Lower lobe of right lung (tissue), 2 donors: ENCODE measurements around the gene RBM33. TPM values are rescaled to one million over a fixed set of nuclear protein-coding genes. Genes with fewer than 3 reads are reported as not detected.
A peak's percentile ranks its signal among the peaks of the same experiment; 100 is the strongest.

ENCODE experiments used
- ATAC-seq, 2 donors: fragments of 200-7000 bp; cut with Tn5 transposase; one replicate each; pipeline ENCODE4 v1.9.1; 2020 to 2022; ENCODE audit warnings: mild to moderate bottlenecking in 2 of 2, moderate library complexity in 2 of 2
- DNase-seq: peaks from one replicate; pipeline ENCODE4 v3.0.0-alpha.2; 2020
- H3K27ac ChIP-seq: fragments of 200-600 bp; one replicate; pipeline ENCODE4 v1.8.0; 2022
- H3K27me3 ChIP-seq: fragments of 200-600 bp; one replicate; pipeline ENCODE4 v1.8.0; 2022; ENCODE audit warnings: low read depth
- H3K36me3 ChIP-seq: fragments of 200-600 bp; one replicate; pipeline ENCODE4 v1.8.0; 2022; ENCODE audit warnings: mild to moderate bottlenecking
- H3K4me1 ChIP-seq: fragments of 200-600 bp; one replicate; pipeline ENCODE4 v1.8.0; 2022
- H3K4me3 ChIP-seq: fragments of 200-600 bp; one replicate; pipeline ENCODE4 v1.8.0; 2022; ENCODE audit warnings: mild to moderate bottlenecking
- H3K9me3 ChIP-seq: fragments of 200-600 bp; one replicate; pipeline ENCODE4 v1.8.0; 2022
- intact Hi-C: fragments of 100-400 bp; cut with DNase I; formaldehyde crosslinking; loops from one replicate; pipeline ENCODE4 v1.11.0; 2022
- total RNA-seq: library from RNA; stranded (reverse); fragmentation: NEBNext Ultra II Directional; extraction: Animal tissue kit (Norgen Biotek cat#: 25700); gene quantifications from one replicate; pipeline ENCODE4 v1.2.1, GENCODE V29; 2021
- TF ChIP-seq, protein P1 (sequence below): fragments of 200-600 bp; IDR thresholded peaks from one replicate; pipeline ENCODE4 v1.8.0; 2022; ENCODE audit warnings: antibody characterized with exemption, mild to moderate bottlenecking
- donor health status: DM: no; HTN: yes; CAD: no; lungs with severe emphysema.

Gene RBM33
- total RNA-seq, 1 donor from 2014 or later: 67.2 TPM

DNA sequence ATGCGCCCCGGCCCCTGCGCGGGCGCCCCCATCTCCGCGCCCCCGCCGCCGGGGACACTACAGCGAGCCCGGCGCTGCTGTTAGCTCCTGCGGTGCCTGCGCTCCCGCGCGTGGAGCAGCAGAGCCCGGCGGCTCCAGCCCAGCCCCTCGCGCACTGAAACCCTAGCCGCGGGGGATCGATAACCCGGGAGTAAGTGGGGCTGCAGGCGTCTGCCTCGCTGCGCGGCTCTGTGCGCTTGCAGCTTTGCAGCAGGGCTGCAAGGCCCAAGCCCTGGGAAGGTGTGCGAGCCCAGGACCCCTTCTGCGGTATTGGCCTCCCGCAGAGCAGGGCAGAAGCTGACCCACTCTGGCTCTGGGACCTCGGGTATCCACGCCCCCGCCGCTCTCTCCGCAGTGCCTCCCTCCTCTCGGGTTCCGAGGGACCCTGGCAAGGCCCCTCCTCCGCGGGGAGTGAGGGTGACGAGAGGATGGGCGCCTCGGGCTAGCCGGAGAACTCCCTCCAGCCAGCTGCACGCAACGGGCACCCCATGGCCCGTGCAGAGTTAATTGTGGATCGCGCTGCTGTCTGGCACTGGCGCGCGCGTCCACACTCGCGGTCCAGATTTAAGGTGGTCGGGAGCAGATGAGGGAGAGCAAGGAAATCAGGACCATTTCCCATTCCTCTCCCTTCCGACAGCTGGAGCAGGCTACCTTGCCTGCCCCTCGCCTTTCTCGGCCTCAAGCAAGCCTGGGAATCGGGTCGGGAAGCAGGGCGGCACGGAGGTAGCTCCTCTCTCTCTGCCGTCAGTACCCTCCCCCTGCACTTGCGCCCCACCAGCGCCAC lies 165.7 kb downstream of the RBM33 start:
- peak; percentile 46 for DNase-seq
- no peak for ATAC-seq
- Histone ChIP-seq H3K4me1 (peaks cover 61% of the 10 kb centered on the region), H3K4me3 (peak overlapping the region; percentile 54), H3K36me3 (no peaks in the 10 kb centered on the region), H3K27ac (peak overlapping the region; percentile 86), H3K9me3 (no peaks in the 10 kb centered on the region), H3K27me3 (peaks cover 95% of the 10 kb centered on the region)
- intact Hi-C loops: loop anchor here (10.0 kb wide), 1 partner anchor 665 kb away; no protein-coding TSS in a partner anchor
- TF ChIP-seq, protein P1, sequence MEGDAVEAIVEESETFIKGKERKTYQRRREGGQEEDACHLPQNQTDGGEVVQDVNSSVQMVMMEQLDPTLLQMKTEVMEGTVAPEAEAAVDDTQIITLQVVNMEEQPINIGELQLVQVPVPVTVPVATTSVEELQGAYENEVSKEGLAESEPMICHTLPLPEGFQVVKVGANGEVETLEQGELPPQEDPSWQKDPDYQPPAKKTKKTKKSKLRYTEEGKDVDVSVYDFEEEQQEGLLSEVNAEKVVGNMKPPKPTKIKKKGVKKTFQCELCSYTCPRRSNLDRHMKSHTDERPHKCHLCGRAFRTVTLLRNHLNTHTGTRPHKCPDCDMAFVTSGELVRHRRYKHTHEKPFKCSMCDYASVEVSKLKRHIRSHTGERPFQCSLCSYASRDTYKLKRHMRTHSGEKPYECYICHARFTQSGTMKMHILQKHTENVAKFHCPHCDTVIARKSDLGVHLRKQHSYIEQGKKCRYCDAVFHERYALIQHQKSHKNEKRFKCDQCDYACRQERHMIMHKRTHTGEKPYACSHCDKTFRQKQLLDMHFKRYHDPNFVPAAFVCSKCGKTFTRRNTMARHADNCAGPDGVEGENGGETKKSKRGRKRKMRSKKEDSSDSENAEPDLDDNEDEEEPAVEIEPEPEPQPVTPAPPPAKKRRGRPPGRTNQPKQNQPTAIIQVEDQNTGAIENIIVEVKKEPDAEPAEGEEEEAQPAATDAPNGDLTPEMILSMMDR: no peak

DNA sequence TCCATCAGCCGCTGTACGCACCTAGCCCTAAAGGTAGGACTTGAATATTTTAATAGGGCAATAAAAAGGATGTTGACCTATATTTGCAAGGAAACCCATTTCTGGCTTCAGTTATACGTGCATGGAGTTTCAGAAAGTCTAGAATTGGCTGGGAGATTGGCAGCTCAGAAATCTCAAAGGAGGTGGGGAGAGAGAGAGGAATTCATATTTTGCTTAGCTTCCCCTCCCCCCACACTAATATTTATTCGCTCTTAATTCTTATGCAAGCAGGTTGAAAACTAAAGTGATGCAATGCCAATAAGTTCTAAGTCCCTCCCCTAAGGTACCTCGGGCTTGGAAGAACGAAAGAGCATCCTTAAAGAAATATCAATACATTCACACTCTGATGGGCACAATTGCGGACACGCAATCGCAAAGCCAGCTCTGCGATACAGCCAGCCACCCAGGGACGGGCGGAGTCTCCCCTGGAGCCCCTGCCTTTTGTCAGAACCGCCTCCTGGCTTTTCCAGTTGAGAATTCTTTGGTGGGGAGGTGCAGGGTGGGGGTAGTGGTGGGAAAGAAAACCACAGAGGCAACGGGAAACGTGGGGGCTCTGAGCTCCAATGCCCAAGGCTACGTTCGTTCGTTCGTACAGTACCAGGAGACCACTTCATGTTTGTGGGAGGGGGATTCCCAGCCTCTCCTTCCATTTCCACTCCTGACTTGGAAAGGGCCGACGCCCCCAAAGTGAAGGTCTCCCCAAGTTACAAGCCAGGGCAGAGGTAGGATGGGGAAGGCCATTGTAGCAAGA lies 166.5 kb downstream of the RBM33 start:
- peak; percentile 21 for DNase-seq
- Histone ChIP-seq H3K27ac (peak overlapping the region; percentile 86), H3K36me3 (no peaks in the 10 kb centered on the region), H3K4me3 (peak overlapping the region; percentile 54), H3K4me1 (peaks cover 53% of the 10 kb centered on the region), H3K27me3 (peaks cover 95% of the 10 kb centered on the region), H3K9me3 (no peaks in the 10 kb centered on the region)
- TF ChIP-seq, protein P1: no peak
- peak in 1 of 2 donors; percentile 7 for ATAC-seq
- intact Hi-C loops: loop anchor here (10.0 kb wide), 1 partner anchor 664 kb away; no protein-coding TSS in a partner anchor

DNA sequence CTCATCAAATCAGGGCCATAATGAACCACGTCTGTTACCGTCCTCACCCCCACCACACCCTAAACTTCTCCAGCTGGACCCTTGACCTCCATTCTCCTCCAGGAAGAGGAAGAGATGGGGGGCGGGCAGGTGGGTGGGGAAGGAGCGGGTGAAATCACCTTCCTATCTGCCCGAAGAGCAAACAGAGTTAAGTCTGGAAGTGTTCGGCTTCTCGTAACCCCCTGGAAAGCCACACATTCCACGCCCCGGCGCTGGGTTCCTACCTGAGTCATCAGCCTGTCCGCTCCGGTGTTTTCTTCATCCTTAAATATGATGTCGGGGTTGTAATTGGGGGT lies 167.1 kb downstream of the RBM33 start:
- H3K9me3 ChIP-seq: no peaks in the 10 kb centered on the region
- intact Hi-C loops: loop anchor here (10.0 kb wide), 1 partner anchor 663 kb away; no protein-coding TSS in a partner anchor
- peaks cover 47% of the 10 kb centered on the region for H3K4me1 ChIP-seq
- TF ChIP-seq, protein P1: no peak
- H3K4me3 ChIP-seq: peak overlapping the region; percentile 35
- ATAC-seq: peak in 1 of 2 donors; percentile 10
- DNase-seq: peak; percentile 48
- no peak overlapping the region for H3K27ac ChIP-seq
- no peaks in the 10 kb centered on the region for H3K36me3 ChIP-seq
- H3K27me3 ChIP-seq: peaks cover 93% of the 10 kb centered on the region

DNA sequence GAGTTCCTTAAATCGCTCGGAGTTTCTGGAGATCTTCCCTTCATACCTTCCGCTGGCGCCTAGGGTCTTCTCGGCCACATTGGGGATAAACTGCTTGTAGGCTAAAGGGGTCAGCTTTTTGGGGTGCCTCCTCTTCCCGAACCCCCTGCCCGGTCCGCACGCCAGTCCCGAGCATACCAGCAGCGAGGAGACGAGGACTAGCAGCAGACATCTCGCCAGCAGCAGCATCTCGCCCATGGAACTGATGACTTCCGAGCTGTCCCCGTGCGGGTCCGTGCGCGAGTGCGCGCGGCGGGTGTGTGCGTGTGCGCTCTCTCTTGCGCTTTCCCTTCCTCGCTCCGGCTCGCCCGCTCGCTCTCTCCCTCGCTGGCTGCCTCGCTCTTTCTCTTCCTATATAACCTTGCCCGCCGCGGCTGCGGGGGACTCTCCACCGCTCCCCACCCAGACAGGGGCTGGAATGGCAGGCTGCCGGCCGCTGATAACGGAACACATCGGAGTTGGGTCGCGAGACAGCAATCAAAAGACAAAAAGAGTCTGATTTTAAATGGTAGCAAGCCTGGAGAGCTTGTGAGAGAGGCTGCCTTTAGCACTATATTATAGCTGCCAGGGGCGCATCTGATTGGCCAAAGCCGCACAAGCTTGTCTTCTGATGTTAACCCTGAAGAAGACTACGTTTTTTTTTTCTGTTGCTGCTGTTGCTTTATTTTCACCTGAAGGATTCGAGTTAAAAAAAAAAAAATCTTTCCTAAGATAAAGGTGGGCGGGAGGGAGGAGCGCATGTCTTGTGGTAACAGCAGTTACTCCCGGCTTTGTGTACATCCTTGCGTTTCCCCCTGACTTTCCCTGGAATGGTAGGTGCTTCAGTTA lies 167.7 kb downstream of the RBM33 start, which contains the start of gene SHH:
Gene SHH, minus strand, starts transcription at position 569 of the 867 bp plus-strand sequence. Its CDS starts 341 bp downstream, at position 228.
- H3K4me3 ChIP-seq: peak within 1 kb of the TSS; percentile 35
- DNase-seq: peak; percentile 37
- TF ChIP-seq, protein P1: no peak
- no peak within 1 kb of the TSS for H3K27ac ChIP-seq
- H3K36me3 ChIP-seq: no peaks in the 10 kb centered on the region
- intact Hi-C loops: loop anchor here (10.0 kb wide), 1 partner anchor 663 kb away; no protein-coding TSS in a partner anchor
- ATAC-seq: no peak
- H3K4me1 ChIP-seq: peaks cover 42% of the 10 kb centered on the region
- H3K9me3 ChIP-seq: no peaks in the 10 kb centered on the region
- H3K27me3 ChIP-seq: peaks cover 90% of the 10 kb centered on the region

DNA sequence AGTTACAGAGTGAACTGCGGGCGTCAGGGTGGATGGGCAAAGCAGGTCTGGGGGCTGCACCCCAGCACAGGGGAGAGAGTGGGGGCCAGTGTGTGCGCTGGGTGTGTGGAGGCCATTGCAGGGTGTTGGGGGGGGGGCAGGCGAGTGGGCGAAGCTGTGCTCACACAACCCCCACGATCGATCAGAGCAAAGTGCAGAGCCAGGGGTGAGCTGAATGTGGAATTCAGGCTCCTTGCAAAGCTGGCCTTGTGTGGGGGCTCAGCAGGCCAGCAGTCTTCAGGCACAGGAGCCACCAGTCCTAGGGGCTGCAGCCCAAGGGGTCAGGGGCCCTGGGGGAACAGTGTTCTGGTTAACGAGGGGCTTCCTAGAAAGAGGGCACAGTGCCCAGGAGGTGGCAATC lies 168.7 kb downstream of the RBM33 start:
- DNase-seq (peak; percentile 12), ATAC-seq (no peak)
- Histone ChIP-seq H3K36me3 (no peaks in the 10 kb centered on the region), H3K4me3 (no peak overlapping the region), H3K9me3 (no peaks in the 10 kb centered on the region), H3K27ac (no peak overlapping the region), H3K4me1 (peaks cover 36% of the 10 kb centered on the region), H3K27me3 (peaks cover 82% of the 10 kb centered on the region)
- intact Hi-C loops: loop anchor here (10.0 kb wide), 1 partner anchor 662 kb away; no protein-coding TSS in a partner anchor
- TF ChIP-seq, protein P1: no peak
